Measurements from ENCODE around the gene DERL2.

DNA sequence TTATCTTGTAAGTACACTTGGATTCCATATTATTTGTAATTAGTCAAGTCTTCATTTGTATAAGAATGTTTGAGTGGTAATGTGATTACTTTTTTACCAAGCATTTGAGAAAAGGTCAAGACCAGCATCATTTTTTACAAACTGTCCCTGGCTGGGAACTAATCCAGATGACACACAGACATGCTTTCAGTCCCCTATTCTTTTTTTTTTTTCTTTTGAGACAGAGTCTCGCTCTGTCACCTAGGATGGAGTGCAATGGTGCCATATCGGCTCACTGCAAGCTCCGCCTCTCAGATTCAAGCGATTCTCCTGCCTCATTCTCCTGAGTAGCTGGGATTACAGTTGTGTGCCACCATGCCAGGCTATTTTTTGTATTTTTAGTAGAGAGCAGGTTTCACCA lies 4.5 kb downstream of the DERL2 start:
- TF ChIP-seq, protein P1, sequence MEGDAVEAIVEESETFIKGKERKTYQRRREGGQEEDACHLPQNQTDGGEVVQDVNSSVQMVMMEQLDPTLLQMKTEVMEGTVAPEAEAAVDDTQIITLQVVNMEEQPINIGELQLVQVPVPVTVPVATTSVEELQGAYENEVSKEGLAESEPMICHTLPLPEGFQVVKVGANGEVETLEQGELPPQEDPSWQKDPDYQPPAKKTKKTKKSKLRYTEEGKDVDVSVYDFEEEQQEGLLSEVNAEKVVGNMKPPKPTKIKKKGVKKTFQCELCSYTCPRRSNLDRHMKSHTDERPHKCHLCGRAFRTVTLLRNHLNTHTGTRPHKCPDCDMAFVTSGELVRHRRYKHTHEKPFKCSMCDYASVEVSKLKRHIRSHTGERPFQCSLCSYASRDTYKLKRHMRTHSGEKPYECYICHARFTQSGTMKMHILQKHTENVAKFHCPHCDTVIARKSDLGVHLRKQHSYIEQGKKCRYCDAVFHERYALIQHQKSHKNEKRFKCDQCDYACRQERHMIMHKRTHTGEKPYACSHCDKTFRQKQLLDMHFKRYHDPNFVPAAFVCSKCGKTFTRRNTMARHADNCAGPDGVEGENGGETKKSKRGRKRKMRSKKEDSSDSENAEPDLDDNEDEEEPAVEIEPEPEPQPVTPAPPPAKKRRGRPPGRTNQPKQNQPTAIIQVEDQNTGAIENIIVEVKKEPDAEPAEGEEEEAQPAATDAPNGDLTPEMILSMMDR (conservative IDR thresholded peaks at IDR 0.05) = no peak
- TF ChIP-seq ZFX (IDR thresholded peaks at IDR 0.05) = no peak
